OCI-LY1 (cell line): ENCODE results near the gene DCTN5.

Experiments
- CTCF ChIP-seq: fragments of 200-600 bp; sonication (generic), shearing (Covaris generic); IDR thresholded peaks from 2 replicates; pipeline ENCODE4 v1.5.1; 2017; ENCODE audit warnings: mild to moderate bottlenecking, antibody characterized with exemption, low read length, moderate library complexity, mixed read lengths
- EZH2 ChIP-seq: fragments of 200-600 bp; sonication (generic), shearing (Covaris generic); IDR thresholded peaks from 2 replicates; pipeline ENCODE4 v1.8.0; 2017; ENCODE audit warnings: borderline replicate concordance, mixed run types, mild to moderate bottlenecking, antibody characterized with exemption, low read length, moderate library complexity, mixed read lengths

DNA sequence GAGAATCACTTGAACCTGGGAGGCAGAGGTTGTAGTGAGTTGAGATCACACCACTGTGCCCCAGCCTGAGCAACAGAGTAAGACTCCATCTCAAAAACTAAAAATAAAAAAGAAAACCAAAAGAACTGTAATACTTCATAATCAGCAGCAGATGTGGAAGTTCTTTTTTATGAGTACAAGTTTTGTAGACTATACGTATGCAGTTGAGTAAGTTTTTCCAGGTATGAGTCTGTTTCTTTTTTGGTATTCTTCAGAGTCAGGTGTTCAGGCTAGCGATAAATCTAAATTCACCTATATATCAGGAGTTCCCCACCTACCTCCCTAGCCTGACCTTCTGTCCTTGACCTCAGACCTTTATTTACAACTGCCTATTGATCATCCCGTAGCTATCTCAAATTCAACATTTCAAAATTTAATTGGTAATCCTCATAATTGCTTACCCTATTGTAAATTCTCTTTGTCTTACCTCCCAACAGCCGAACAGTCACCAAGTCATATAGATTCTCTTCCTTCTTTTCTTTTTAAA, 10.7 kb downstream of the DCTN5 start:
- TF ChIP-seq CTCF (no peak), EZH2 (no peak)
